Measurements from ENCODE around the gene DST. TPM values are rescaled to one million over a fixed set of nuclear protein-coding genes. Genes with fewer than 3 reads are reported as not detected.

DST gene
- polyA plus RNA-seq, 3 donors: 1.1 to 7.4 (median 3.2) TPM

GRCh38 chr6:56575736-56576135, 67.0 kb downstream of the DST start:
- H3K9ac ChIP-seq (ENCODE audit: insufficient read depth, low read length, poor library complexity, severe bottlenecking): no peak overlapping the region
- TF ChIP-seq, protein P1, sequence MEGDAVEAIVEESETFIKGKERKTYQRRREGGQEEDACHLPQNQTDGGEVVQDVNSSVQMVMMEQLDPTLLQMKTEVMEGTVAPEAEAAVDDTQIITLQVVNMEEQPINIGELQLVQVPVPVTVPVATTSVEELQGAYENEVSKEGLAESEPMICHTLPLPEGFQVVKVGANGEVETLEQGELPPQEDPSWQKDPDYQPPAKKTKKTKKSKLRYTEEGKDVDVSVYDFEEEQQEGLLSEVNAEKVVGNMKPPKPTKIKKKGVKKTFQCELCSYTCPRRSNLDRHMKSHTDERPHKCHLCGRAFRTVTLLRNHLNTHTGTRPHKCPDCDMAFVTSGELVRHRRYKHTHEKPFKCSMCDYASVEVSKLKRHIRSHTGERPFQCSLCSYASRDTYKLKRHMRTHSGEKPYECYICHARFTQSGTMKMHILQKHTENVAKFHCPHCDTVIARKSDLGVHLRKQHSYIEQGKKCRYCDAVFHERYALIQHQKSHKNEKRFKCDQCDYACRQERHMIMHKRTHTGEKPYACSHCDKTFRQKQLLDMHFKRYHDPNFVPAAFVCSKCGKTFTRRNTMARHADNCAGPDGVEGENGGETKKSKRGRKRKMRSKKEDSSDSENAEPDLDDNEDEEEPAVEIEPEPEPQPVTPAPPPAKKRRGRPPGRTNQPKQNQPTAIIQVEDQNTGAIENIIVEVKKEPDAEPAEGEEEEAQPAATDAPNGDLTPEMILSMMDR (IDR thresholded peaks at IDR 0.05): no peak
- Mint-ChIP-seq H3K9me3 (no peaks in the 10 kb centered on the region), H3K36me3 (peaks cover 11 to 14% of the 10 kb centered on the region in 2 donors), H3K4me3 (no peak overlapping the region), H3K4me1 (peaks cover 2% of the 10 kb centered on the region), H3K27ac (peak overlapping the region in 1 of 7 donors; percentile 70), H3K27me3 (ENCODE audit: low read depth in 3 of 3) (peaks cover 0 to 1% (median 0%) of the 10 kb centered on the region in 3 donors)
- H3K27me3 ChIP-seq (ENCODE audit: control insufficient read depth in 2 of 2, insufficient read depth in 2 of 2, low read length in 2 of 2): no peaks in the 10 kb centered on the region
- no peaks in the 10 kb centered on the region for H3K9me3 ChIP-seq (replicated peaks in 1 of 2; ENCODE audit: control insufficient read depth in 1 of 2, insufficient read depth in 1 of 2, low read length in 2 of 2)
- no peak overlapping the region for H3K4me2 ChIP-seq (replicated peaks; ENCODE audit: extremely low read depth, low read length, poor library complexity, severe bottlenecking)
- H3K36me3 ChIP-seq (replicated peaks in 1 of 2; ENCODE audit: control insufficient read depth in 1 of 2, insufficient read depth in 2 of 2, low read length in 2 of 2): no peaks in the 10 kb centered on the region
- no peaks in the 10 kb centered on the region for H3K4me1 ChIP-seq (ENCODE audit: control insufficient read depth in 1 of 2, insufficient read depth in 2 of 2, low read length in 2 of 2)
- DNase-seq: no peak
- H3K27ac ChIP-seq (ENCODE audit: low read depth in 1 of 2, low read length in 2 of 2): no peak overlapping the region
- intact Hi-C loops (cut with micrococcal nuclease): no loop called here
- no peak overlapping the region for H3K4me3 ChIP-seq (replicated peaks in 1 of 3; ENCODE audit: low read depth in 2 of 3, low read length in 3 of 3)
- no peaks in the 10 kb centered on the region for H4K20me1 ChIP-seq (ENCODE audit: insufficient read depth, low read length)
- H2AFZ ChIP-seq (ENCODE audit: insufficient read depth, low read depth, low read length, poor library complexity, severe bottlenecking): no peak overlapping the region
- no peaks in the 10 kb centered on the region for H3K79me2 ChIP-seq (ENCODE audit: insufficient read depth, low read length)
- 100% methylated on average over 2 of the region's 3 CpGs for WGBS (ENCODE audit: insufficient coverage)

- WGBS (ENCODE audit: insufficient coverage): no CpG with 5 or more reads among the region's 2 CpGs
- H3K27ac ChIP-seq (ENCODE audit: low read depth in 1 of 2, low read length in 2 of 2): no peak overlapping the region
- no peak overlapping the region for H2AFZ ChIP-seq (ENCODE audit: insufficient read depth, low read depth, low read length, poor library complexity, severe bottlenecking)
- H4K20me1 ChIP-seq (ENCODE audit: insufficient read depth, low read length): no peaks in the 10 kb centered on the region
- DNase-seq: no peak
- H3K9me3 ChIP-seq (replicated peaks in 1 of 2; ENCODE audit: control insufficient read depth in 1 of 2, insufficient read depth in 1 of 2, low read length in 2 of 2): no peaks in the 10 kb centered on the region
- H3K79me2 ChIP-seq (ENCODE audit: insufficient read depth, low read length): no peaks in the 10 kb centered on the region
- no peak overlapping the region for H3K4me2 ChIP-seq (replicated peaks; ENCODE audit: extremely low read depth, low read length, poor library complexity, severe bottlenecking)
- H3K27me3 ChIP-seq (ENCODE audit: control insufficient read depth in 2 of 2, insufficient read depth in 2 of 2, low read length in 2 of 2): no peaks in the 10 kb centered on the region
- no peaks in the 10 kb centered on the region for H3K36me3 ChIP-seq (replicated peaks in 1 of 2; ENCODE audit: control insufficient read depth in 1 of 2, insufficient read depth in 2 of 2, low read length in 2 of 2)
- TF ChIP-seq, protein P1 (IDR thresholded peaks at IDR 0.05): no peak
- H3K27me3 Mint-ChIP-seq (ENCODE audit: low read depth in 3 of 3): peaks cover 0 to 1% (median 0%) of the 10 kb centered on the region in 3 donors
- H3K9ac ChIP-seq (ENCODE audit: insufficient read depth, low read length, poor library complexity, severe bottlenecking): no peak overlapping the region
- H3K4me3 Mint-ChIP-seq: no peak overlapping the region
- H3K36me3 Mint-ChIP-seq: peaks cover 11 to 14% of the 10 kb centered on the region in 2 donors
- H3K4me1 Mint-ChIP-seq: peaks cover 2% of the 10 kb centered on the region
- H3K4me1 ChIP-seq (ENCODE audit: control insufficient read depth in 1 of 2, insufficient read depth in 2 of 2, low read length in 2 of 2): no peaks in the 10 kb centered on the region
- no peaks in the 10 kb centered on the region for H3K9me3 Mint-ChIP-seq
- H3K4me3 ChIP-seq (replicated peaks in 1 of 3; ENCODE audit: low read depth in 2 of 3, low read length in 3 of 3): no peak overlapping the region
- no peak overlapping the region for H3K27ac Mint-ChIP-seq
- intact Hi-C loops (cut with micrococcal nuclease): no loop called here
These were observed 68.4 kb downstream of the DST start for GRCh38 chr6:56574292-56574691.

Data from CD14-positive monocyte (primary cell).